Measurements from ENCODE around the gene IGF1.

DNA sequence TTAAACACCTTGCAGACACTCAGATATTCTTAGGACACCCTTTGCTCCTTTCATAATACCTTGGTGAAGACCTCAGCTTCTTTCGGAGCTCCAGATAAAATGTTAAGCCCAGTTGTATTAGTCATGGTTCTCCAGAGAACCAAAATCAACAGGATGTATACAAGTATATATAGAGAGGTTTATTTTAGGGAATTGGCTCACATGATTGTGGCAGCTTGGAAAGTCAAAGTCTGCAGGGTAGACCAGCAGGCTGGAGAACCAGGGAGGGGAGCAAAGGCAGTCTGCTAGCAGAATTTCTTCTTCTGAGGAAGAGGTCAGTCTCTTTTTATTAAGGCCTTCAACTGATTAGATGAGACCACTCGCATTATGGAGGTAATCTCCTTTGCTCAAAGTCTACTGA is 6.9 kb upstream of the IGF1 start:
- TF ChIP-seq EP300 (IDR thresholded peaks at IDR 0.05) = no peak
- TF ChIP-seq, protein P1, sequence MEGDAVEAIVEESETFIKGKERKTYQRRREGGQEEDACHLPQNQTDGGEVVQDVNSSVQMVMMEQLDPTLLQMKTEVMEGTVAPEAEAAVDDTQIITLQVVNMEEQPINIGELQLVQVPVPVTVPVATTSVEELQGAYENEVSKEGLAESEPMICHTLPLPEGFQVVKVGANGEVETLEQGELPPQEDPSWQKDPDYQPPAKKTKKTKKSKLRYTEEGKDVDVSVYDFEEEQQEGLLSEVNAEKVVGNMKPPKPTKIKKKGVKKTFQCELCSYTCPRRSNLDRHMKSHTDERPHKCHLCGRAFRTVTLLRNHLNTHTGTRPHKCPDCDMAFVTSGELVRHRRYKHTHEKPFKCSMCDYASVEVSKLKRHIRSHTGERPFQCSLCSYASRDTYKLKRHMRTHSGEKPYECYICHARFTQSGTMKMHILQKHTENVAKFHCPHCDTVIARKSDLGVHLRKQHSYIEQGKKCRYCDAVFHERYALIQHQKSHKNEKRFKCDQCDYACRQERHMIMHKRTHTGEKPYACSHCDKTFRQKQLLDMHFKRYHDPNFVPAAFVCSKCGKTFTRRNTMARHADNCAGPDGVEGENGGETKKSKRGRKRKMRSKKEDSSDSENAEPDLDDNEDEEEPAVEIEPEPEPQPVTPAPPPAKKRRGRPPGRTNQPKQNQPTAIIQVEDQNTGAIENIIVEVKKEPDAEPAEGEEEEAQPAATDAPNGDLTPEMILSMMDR (IDR thresholded peaks at IDR 0.05) = no peak
